SK-N-MC (cell line): Measurements from ENCODE around the gene KLHL15.

Experiments
- EZH2 ChIP-seq: fragments of 200-600 bp; sonication (generic); IDR thresholded peaks from one replicate; pipeline ENCODE4 v1.6.1; 2017; ENCODE audit warnings: antibody characterized with exemption
- FOXP2 ChIP-seq: optimal IDR thresholded peaks from 2 replicates; pipeline ENCODE3; 2011; ENCODE audit warnings: mild to moderate bottlenecking, moderate library complexity; ENCODE audit not compliant: insufficient read depth; ENCODE audit errors: extremely low read length, control extremely low read depth
- POLR2AphosphoS5 ChIP-seq: IDR thresholded peaks from 2 replicates; pipeline ENCODE4 v1.6.1; 2012; ENCODE audit warnings: mild to moderate bottlenecking, low read depth, low read length, borderline replicate concordance

DNA sequence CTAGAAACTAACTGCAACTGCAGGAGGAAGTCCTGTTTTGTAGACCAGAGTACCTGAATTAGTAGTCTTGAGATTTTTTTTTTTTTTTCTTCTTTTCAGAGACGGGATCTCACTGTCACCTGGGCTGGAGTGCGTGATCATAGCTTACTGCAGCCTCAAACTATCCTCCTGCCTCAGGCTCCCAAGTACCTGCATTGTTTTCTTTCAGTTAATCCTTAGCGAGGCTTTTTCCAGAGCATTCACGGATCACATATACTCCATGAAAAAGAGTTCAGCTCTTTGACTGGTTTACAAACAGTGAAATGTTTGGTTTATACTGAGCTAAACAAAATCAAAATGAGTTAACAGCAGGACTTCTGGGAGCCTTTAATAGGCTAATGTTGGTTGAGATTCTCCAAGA is 45.8 kb downstream of the KLHL15 start:
- TF ChIP-seq POLR2AphosphoS5, result no peak
- TF ChIP-seq EZH2, result no peak
- TF ChIP-seq FOXP2, result no peak
